Adipocyte (in vitro differentiated cells): Measurements from ENCODE around the gene SIGLEC10.
A peak's percentile ranks its signal among the peaks of the same experiment; 100 is the strongest.

ENCODE experiments used
- DNase-seq: peaks from one replicate; pipeline ENCODE4 v3.0.0-alpha.2; 2015; ENCODE audit warnings: low read depth
- H3K27me3 ChIP-seq: replicated peaks from 2 replicates; pipeline ENCODE4 v1.7.0; 2013; ENCODE audit warnings: mild to moderate bottlenecking, low read length, moderate library complexity; ENCODE audit not compliant: control insufficient read depth, insufficient read depth
- H3K36me3 ChIP-seq: 2 replicates; pipeline ENCODE4 v1.7.0; 2013; ENCODE audit warnings: low read length, mild to moderate bottlenecking, moderate library complexity; ENCODE audit not compliant: control insufficient read depth, insufficient read depth, severe bottlenecking
- H3K4me1 ChIP-seq: 2 replicates; pipeline ENCODE4 v1.7.0; 2013; ENCODE audit warnings: mild to moderate bottlenecking, low read length, moderate library complexity; ENCODE audit not compliant: control insufficient read depth, insufficient read depth
- H3K4me3 ChIP-seq: 2 replicates; pipeline ENCODE4 v1.7.0; 2013; ENCODE audit warnings: mild to moderate bottlenecking, low read length, moderate library complexity
- H3K9ac ChIP-seq: 2 replicates; pipeline ENCODE4 v1.7.0; 2013; ENCODE audit warnings: mild to moderate bottlenecking, low read length, moderate library complexity
- H3K9me3 ChIP-seq: 2 replicates; pipeline ENCODE4 v1.7.0; 2013; ENCODE audit warnings: mild to moderate bottlenecking, low read length, moderate library complexity; ENCODE audit not compliant: control insufficient read depth

Gene SIGLEC10

DNA sequence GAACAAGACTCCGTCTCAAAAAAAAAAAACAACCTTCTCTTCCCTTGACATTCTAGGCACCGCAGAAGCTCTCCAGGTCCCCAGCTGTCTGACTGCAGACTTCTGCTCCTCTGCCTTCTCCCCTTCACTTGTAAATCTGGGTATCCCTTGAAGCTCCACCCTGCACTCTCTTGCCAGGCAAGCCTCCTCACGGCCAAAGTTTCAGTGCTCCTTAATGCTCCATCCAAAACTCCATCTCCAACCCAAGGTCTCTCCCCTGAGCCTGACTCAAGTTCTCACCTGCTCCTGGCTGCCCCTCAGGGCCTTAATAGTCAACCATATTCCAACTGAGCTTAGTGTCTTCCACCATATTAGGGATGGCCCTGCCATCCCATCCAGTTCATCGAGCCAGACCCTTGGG lies 47.2 kb downstream of the SIGLEC10 start:
- DNase-seq = no peak
- no peak overlapping the region for H3K4me3 ChIP-seq
- no peaks in the 10 kb centered on the region for H3K9me3 ChIP-seq
- H3K36me3 ChIP-seq = no peaks in the 10 kb centered on the region
- H3K27me3 ChIP-seq = peaks cover 4% of the 10 kb centered on the region
- no peak overlapping the region for H3K9ac ChIP-seq
- H3K4me1 ChIP-seq = peaks cover 7% of the 10 kb centered on the region

GRCh38 chr19:51368366-51369282 lies 48.8 kb downstream of the SIGLEC10 start, which contains the start of gene CLDND2:
Gene CLDND2, minus strand, starts transcription at chr19:51369003. Its CDS starts 426 bp downstream, at chr19:51368577.
- Histone ChIP-seq H3K9me3 (no peaks in the 10 kb centered on the region), H3K4me3 (peak within 1 kb of the TSS; percentile 100), H3K27me3 (peaks cover 4% of the 10 kb centered on the region), H3K4me1 (peaks cover 22% of the 10 kb centered on the region), H3K9ac (peak within 1 kb of the TSS; percentile 91), H3K36me3 (no peaks in the 10 kb centered on the region)
- no peak for DNase-seq

DNA sequence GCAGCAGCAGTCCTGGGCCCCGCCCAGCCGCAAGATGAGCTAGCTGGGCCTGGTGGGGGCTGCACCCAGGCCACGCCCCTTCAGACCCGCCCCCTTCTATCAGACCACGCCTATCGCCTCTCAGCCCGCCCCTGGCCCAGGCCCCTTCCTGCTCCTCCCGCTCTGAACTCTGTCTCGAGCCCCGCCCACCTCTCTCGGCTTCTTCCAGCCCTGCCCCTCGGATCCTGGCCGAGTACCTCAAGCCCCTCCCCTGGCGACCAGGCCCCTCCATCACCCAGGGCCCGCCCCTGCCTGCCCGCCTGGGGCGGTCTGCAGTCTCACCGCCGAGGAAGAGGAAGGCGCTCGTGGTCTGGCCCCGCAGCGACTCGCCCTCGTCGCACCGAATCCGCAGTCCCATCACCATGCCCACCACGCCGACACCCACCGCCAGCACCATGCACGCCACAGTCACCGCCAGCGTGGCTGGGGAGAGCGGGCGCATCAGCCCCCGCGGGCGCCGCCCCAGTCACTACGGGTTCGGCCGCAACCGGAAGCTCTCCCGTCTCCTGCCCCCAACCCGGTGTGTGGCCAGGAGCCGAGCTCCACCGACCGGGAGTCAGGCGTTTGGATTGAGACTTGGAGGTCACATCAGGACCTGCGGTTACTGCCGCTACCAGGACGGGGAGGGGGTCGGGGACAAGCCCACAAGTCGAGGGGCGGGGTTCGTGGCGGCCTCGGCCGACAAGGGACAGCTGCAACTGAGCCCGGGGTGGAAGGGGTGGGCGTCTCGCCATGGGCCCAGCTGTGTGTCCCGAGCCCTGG lies 49.7 kb downstream of the SIGLEC10 start:
- H3K9me3 ChIP-seq = no peaks in the 10 kb centered on the region
- DNase-seq = peak; percentile 100
- peak overlapping the region; percentile 93 for H3K9ac ChIP-seq
- peak overlapping the region; percentile 100 for H3K4me3 ChIP-seq
- peaks cover 4% of the 10 kb centered on the region for H3K27me3 ChIP-seq
- H3K4me1 ChIP-seq = peaks cover 27% of the 10 kb centered on the region
- no peaks in the 10 kb centered on the region for H3K36me3 ChIP-seq

- no peak for DNase-seq
- Histone ChIP-seq H3K4me1 (peaks cover 32% of the 10 kb centered on the region), H3K9me3 (no peaks in the 10 kb centered on the region), H3K9ac (peak overlapping the region; percentile 93), H3K27me3 (no peaks in the 10 kb centered on the region), H3K36me3 (no peaks in the 10 kb centered on the region), H3K4me3 (peak overlapping the region; percentile 100)
Measured at GRCh38 chr19:51367255-51367564, 50.2 kb downstream of the SIGLEC10 start.

DNA sequence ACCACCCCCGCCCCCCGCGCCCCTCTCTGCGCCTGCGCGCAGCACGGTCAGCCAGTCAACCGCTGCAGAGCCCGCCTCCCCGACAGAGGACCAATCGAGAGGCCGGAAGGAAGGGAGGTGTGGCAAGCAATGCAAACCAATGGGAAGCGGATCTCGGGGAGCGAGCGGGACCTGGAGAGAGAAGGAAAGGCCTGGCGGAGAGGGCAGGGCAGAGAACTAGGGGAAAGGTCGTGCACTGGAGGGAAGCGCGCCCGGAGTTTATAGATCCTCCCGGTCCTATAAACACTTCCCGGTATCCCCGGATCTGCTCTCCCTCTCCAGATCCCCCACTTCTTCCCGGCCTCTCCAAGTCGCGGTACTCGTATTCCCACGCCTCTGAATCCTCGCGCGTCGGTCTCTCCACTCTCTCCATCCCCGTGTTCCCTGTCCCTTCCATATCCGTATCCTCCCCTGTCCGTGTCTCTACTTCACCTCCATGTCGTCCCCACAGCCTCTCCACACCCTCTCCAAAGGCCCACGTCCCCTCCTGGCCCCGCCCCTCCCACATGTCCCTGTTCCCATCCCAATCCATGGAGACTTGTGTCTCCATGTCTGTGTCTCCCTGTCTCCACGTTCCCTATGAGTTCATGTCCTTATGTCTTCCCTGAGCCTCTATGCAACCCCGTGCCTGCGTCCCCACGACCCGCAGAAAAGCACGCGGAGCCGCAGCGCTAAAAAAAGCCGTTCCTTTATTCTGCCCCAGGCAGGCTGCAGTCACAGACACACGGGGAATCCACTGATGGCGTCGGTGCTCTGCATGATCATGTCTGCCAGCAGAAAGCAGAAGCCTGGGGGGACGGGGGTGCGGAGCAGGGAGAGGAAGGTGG lies 50.8 kb downstream of the SIGLEC10 start:
- Histone ChIP-seq H3K9ac (peak overlapping the region; percentile 100), H3K4me3 (peak overlapping the region; percentile 100), H3K36me3 (no peaks in the 10 kb centered on the region), H3K27me3 (no peaks in the 10 kb centered on the region), H3K4me1 (peaks cover 32% of the 10 kb centered on the region), H3K9me3 (no peaks in the 10 kb centered on the region)
- peak; percentile 99 for DNase-seq

DNA sequence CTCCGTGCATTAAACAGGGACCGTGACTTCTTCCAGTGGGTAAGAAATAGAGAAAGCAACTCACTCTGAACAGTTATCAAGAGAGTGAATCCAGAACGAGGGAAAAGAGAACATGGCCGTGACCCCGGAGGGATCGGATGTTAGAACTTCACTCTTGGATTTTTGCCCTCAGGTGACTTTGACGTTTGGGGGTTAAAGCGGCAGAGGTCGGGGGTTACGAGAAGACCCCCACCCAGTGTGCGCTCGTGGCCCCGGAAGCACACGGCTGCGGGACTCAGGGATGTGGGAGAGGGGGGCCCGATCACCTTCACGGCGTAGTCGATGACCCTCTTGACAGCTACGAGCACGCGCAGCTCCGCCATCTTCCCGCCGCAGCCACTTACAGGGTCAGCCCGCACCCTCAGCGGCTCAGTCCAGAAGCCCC lies 51.5 kb downstream of the SIGLEC10 start, which contains the start of gene ETFB:
ETFB (minus strand) TSS at position 424 of the 424 bp plus-strand sequence; CDS start at position 362, 62 bp downstream.
- Histone ChIP-seq H3K4me3 (peak within 1 kb of the TSS; percentile 100), H3K4me1 (peaks cover 32% of the 10 kb centered on the region), H3K27me3 (no peaks in the 10 kb centered on the region), H3K36me3 (no peaks in the 10 kb centered on the region), H3K9ac (peak within 1 kb of the TSS; percentile 100), H3K9me3 (no peaks in the 10 kb centered on the region)
- no peak for DNase-seq

DNA sequence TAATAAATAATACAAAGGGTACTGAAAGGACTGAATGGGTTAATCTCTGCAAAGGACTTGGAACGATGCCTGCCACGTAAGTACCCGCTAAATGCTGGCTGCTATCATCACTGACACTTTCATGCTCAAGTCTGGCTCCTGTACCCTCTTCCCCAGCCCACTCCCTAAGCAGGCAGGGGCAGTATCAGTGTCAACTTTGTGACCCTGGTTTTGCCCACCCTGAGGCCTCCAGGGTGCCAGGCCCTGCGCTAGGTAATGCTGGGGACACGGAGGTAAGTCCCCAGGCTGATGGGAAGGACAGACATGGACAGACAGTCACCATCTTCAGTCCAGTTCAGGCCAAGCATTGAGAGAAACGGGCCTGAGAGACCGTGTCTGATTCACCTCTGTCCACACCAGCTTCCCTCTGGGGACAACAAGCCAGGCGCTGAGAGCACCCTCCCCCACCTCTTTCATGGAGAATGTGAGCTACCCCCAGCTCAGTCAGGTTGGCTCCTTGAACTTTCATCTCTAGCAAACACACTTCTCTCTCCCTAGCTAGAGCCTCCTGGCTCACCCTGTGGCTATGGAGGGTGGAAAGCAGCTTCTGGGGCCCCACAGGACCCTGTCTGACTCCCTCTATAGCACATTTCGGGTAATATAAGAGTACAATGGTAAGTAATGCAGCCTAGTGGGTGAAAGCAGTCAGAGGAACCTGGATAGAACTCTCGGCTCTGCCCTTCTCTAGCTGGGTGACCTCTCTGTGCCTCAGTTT lies 52.1 kb downstream of the SIGLEC10 start:
- peak overlapping the region; percentile 100 for H3K4me3 ChIP-seq
- no peaks in the 10 kb centered on the region for H3K27me3 ChIP-seq
- H3K9me3 ChIP-seq = no peaks in the 10 kb centered on the region
- H3K4me1 ChIP-seq = peaks cover 32% of the 10 kb centered on the region
- H3K9ac ChIP-seq = peak overlapping the region; percentile 100
- no peaks in the 10 kb centered on the region for H3K36me3 ChIP-seq
- DNase-seq = peak; percentile 58

GRCh38 chr19:51364200-51365106 lies 53.0 kb downstream of the SIGLEC10 start:
- peak overlapping the region; percentile 100 for H3K9ac ChIP-seq
- H3K4me1 ChIP-seq = peaks cover 36% of the 10 kb centered on the region

GRCh38 chr19:51361239-51361638 lies 56.2 kb downstream of the SIGLEC10 start:
- Histone ChIP-seq H3K36me3 (peaks cover 5% of the 10 kb centered on the region), H3K4me1 (peaks cover 45% of the 10 kb centered on the region), H3K9ac (no peak overlapping the region), H3K4me3 (no peak overlapping the region), H3K27me3 (no peaks in the 10 kb centered on the region), H3K9me3 (no peaks in the 10 kb centered on the region)
- no peak for DNase-seq

More at GRCh38 chr19:51364200-51365106, 53.0 kb downstream of the SIGLEC10 start:
- DNase-seq = no peak
- H3K4me3 ChIP-seq = peak overlapping the region; percentile 100
- no peaks in the 10 kb centered on the region for H3K9me3 ChIP-seq
- H3K36me3 ChIP-seq = no peaks in the 10 kb centered on the region
- H3K27me3 ChIP-seq = no peaks in the 10 kb centered on the region
